Amniotic epithelial cell (primary cell): ENCODE data around the gene DDAH1.
"Not testable (repeated sequence)": the region's sequence is repeated elsewhere in the genome, so short reads cannot be mapped to it uniquely, and the experiment has no call there.

Experiments used
- DNase-seq: peaks from one replicate; pipeline ENCODE4 v3.0.0-alpha.2; 2010; ENCODE audit warnings: low read depth

The DDAH1 gene

DNA sequence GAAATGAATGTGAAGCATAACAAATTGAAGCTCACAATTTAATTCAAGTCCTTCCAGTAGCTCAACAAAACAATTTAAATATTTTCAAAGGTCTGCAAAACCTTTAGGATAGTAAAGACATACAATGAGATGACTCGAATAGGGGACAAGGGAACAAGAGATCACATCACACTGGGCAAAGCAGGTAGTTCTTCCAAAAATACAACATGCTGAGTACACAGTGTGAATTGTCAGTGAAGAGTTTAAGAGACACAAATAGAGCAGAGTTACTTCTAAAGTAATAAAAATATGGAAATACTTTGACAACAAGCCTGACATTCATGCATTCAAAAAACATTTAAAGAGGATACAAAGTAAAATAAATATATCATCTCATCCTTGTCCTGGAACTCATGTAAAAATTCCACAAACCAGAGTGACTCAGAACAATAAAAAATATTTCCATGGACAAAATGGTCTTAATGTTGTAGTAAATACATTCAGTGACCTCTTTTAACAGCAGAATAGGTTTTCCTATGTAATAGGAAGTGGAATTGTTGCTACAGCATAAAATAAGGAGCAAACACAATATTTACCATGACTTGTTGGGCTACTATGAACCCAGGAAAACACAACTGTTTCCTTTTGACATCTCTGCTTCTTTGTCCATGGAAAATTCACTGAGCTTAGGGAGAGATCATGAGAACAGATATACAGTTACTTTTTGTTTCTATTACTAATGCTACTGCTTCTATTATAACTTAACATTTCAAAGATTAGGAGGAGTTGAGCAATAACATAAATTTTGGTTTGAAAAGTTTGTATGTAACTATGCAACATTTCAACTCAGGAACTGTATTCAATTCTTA is 104.9 kb downstream of the DDAH1 start:
- DNase-seq, result peak; percentile 67

GRCh38 chr1:85358702-85359438 is 106.1 kb downstream of the DDAH1 start:
- DNase-seq, result no peak

DNA sequence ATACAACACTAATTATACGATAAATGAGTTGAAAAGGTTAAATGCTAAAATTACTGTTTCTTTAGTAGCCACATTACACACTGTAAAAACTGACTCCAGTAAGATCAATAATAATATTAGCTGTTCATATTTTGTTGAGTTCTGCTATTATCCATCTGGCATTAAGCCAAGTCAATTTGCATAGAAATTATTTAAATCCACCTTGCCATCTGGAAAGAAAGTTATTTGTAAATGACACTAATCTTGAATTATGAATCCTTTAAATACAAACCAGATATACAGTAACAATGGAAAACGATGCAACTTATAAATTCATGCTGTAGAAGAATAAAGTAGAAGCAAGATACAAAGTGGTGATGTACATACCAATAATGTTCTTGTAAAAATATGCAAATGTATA is 107.1 kb downstream of the DDAH1 start:
- no peak for DNase-seq

DNA sequence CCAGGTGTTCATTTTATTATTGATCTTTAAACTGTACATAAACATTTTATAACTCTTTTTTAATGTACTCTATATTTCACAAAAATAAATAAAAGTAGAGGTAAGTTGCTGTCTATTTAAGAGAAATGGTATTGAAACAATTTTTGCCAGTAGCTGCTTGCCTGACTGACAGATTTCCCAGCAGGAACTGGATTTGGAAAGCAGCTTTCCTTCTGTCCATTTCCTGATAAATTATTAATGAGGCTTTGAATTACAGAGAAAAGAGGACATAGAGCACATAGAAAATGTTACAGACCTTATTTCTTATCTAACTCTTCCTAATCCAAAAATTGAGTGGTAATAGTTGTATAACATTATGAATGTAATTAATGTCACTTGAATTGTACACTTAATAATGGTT is 108.8 kb downstream of the DDAH1 start:
- no peak for DNase-seq

DNA sequence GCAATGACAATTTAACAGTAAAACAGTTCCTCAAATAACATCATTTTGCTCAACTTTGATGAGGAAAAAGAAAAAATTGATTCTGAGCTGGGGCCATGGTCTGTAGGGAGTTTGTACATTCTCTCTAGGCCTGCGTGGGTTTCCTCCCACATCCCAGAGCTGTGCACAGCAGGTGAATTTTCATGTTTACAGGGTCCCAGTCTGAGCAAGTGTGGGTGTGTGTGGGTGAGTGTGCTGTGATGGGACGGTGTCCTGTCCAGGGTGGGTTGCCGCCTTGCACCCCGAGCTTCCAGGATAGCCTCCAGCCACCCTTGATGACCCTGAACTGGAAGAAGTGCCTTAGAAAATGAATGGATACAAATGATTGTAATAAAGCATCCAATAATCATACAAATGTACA is 112.9 kb downstream of the DDAH1 start:
- no peak for DNase-seq

GRCh38 chr1:85351202-85351828 is 113.6 kb downstream of the DDAH1 start:
- DNase-seq, result no peak

- no peak for DNase-seq
Observed at GRCh38 chr1:85349224-85349623, 115.7 kb downstream of the DDAH1 start.

DNA sequence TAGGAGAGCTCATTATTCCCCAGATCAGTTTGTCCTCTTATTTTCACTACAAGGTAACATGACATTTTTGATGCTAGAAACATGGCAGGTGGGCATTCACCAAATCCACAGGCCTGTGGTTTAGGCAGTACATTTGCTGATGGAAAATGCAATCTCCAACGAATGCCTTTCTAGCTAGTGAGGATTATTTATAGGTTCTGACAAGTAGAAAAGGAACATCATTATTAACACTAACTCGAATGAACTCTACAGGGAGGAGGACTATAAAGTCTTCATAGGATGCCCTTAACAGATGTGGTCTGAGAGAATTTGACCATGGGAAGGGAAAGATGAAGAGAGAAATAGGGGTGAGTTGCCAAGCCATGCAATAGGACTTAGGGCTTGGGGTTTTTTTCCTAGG is 117.1 kb downstream of the DDAH1 start:
- DNase-seq, result no peak

DNA sequence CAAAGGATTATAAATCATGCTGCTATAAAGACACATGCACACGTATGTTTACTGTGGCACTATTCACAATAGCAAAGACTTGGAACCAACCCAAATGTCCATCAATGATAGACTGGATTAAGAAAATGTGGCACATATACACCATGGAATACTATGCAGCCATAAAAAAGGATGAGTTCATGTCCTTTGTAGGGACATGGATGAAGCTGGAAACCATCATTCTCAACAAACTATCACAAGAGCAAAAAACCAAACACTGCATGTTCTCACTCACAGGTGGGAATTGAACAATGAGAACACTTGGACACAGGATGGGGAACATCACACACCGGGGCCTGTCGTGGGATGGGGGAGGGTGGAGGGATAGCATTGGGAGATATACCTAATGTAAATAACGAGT is 117.7 kb downstream of the DDAH1 start:
- not testable (repeated sequence) for DNase-seq

- peak; percentile 53 for DNase-seq
Observed at GRCh38 chr1:85344256-85344694, 120.7 kb downstream of the DDAH1 start.

- DNase-seq, result peak; percentile 79
Observed at GRCh38 chr1:85343612-85344255, 121.2 kb downstream of the DDAH1 start.

DNA sequence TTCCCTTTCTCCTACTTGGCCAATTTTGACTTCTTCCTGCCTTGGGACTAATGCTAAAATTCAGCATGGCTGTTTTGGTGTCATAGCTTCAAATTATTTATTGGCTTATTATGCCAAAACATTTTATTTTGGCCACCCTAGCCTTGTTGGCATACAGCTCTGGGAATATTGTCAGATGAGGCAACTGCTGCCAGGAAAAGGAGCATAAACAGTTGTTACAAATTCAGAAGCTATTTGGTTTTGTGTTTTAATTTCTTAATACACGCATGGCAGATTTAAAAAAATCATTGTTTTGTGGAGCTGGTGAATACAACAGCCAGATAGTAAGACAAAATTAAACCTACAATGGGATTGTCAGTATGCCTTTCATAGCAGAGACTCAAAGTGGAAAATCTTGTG is 121.7 kb downstream of the DDAH1 start:
- no peak for DNase-seq

DNA sequence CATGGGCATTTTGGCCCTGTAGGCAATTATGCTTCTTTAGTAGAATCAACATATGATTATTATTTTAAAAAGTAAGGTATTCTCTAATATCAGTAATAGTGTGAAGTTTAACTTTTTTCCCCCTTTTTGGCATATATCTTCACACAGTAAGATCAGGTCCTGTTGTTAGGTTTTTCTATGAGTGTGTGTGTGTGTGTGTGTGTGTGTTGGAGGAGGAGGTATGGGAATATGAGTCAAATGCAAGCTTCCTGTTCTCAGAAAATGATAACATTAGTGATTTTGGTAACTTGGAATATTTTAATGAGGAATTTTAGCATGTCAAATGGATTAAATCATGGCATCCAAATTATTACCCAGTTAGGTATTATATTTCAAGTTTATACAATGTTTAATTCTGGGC is 122.8 kb downstream of the DDAH1 start:
- peak; percentile 49 for DNase-seq

DNA sequence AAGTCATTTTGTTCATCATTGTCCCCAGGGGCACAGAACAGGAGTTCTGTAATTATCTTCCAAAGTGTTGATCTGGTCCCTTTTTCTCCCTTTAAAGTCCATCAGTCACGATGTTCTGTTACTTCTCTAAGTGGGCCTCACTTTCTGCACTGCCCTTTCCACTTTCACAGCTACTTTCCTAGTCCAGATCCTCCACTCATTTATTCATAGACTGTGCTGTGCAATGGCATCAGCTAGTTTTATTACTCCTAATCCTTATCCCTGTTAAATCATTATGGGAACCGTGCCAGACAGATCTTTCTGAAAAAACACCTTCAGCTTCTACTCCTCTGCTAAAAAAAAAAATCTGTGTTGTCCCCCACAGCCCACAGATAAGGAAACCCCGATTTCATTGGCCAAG is 124.5 kb downstream of the DDAH1 start:
- DNase-seq, result no peak

DNA sequence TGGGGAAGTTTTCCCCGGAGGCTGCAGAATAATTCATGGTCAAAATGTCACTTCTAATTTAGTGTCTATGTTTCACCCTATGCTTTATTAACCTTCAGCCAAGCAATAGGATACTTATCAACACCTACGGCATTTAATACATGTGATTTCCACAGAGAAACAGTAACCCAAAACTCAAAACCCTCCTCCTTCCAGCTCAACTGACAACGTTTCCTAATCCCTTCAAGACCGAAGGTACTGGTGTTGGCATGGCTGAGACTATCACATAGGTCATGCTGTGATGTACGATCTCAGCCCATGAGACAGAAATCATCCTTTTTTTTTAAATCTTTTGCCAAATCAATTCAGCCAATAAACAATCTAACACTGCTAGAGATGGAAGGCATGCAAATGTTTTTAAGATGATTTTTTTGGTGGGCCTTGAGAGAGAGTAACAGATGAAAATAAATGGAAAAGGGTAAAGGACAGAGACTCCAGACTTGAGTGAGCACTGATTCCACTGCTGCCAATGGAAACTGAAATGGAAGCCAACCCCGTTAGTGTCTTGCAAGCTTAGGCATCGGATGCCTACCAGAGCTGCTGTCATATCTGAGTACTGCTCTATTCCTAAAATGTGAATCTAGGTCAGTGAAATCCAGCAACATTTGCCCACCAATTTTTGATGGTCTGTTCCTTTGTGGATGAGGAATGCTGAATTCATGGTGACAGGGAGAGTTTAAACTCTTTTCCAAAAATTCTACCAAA is 125.1 kb downstream of the DDAH1 start:
- no peak for DNase-seq

GRCh38 chr1:85339089-85339488 is 125.9 kb downstream of the DDAH1 start:
- peak; percentile 61 for DNase-seq

DNA sequence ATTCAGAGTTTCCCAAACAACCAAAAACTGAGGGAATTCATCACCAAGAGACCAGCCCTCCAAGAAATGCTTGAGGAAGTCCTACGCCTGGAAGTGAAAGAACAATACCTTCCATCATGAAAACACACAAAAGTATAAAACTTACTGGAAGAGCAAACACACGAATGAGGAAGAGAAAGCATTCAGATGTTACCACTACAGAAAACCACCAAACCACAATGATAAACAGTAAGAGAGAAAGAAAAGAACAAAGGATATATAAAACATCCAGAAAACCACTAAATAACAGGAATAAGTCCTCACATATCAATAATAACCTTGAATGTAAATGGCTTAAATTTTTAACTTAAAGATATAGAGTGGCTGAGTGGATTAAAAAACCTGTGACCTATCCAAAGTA is 130.0 kb downstream of the DDAH1 start:
- peak; percentile 60 for DNase-seq

- DNase-seq, result no peak
Observed at GRCh38 chr1:85333186-85333585, 131.8 kb downstream of the DDAH1 start.

DNA sequence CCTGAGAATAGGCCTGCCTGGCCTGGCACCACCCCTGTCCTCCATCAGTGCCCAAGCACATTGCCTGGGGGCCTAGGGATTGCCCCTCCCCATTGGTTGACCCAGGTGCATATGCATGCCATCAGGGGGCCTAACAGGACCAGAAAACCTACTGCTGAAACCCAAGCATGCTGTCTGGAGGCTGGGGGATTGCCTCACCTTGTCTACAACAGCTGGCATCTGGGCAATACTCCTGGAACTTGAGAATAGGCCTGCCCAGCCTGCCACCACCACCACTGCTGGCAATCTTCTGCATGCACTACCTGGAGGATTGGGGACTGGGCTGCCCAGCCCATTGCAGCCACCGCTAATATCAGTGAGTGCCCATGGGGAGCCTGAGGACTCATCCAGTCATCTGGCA is 132.4 kb downstream of the DDAH1 start:
- no peak for DNase-seq

- DNase-seq, result peak; percentile 85
Observed at GRCh38 chr1:85330711-85331290, 134.2 kb downstream of the DDAH1 start.

DNA sequence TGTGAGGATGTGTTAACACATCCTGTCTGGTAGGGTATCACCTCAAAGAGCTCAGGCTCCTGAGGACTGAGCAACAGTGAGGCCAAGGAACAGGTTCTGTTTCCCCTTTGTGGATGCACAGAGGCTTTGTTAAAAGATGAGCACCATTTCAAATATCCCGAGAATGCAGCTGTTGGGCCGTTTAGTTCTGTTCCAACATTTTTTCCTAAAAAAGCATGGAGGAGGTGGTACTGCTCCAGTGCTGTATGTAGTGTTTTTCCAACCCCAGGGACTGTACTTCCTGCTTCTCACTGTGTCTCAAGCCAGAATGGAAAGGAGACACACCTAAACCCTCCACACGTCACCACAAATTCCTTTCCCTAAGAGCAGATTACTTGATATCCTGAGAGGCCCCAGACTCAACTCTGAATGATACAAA is 134.7 kb downstream of the DDAH1 start:
- DNase-seq, result peak; percentile 88
